Measurements from ENCODE around the gene ZC3H4.
"Not testable (repeated sequence)": the region's sequence is repeated elsewhere in the genome, so short reads cannot be mapped to it uniquely, and the experiment has no call there.

ZC3H4 gene

GRCh38 chr19:47078351-47078750 is 35.2 kb downstream of the ZC3H4 start:
- not testable (repeated sequence) for DNase-seq

GRCh38 chr19:47075941-47076340 is 37.6 kb downstream of the ZC3H4 start:
- no peak for DNase-seq

- no peak for DNase-seq
These were observed 38.3 kb downstream of the ZC3H4 start for GRCh38 chr19:47075179-47075810.

- DNase-seq = no peak
These were observed 39.0 kb downstream of the ZC3H4 start for GRCh38 chr19:47074621-47075020.

GRCh38 chr19:47073574-47073973 is 40.0 kb downstream of the ZC3H4 start:
- no peak for DNase-seq

GRCh38 chr19:47072323-47072722 is 41.3 kb downstream of the ZC3H4 start:
- DNase-seq = no peak

GRCh38 chr19:47071731-47072130 is 41.8 kb downstream of the ZC3H4 start:
- no peak for DNase-seq

- DNase-seq = no peak
These were observed 42.8 kb downstream of the ZC3H4 start for GRCh38 chr19:47070756-47071155.

- no peak for DNase-seq
These were observed 43.8 kb downstream of the ZC3H4 start for GRCh38 chr19:47069795-47070194.

GRCh38 chr19:47068876-47069406 is 44.6 kb downstream of the ZC3H4 start:
- no peak for DNase-seq

- DNase-seq = no peak
These were observed 45.3 kb downstream of the ZC3H4 start for GRCh38 chr19:47068246-47068645.

- DNase-seq = no peak
These were observed 46.2 kb downstream of the ZC3H4 start for GRCh38 chr19:47067215-47067847.

- no peak for DNase-seq
These were observed 47.0 kb downstream of the ZC3H4 start for GRCh38 chr19:47066376-47067214.

- DNase-seq = no peak
These were observed 48.3 kb downstream of the ZC3H4 start for GRCh38 chr19:47065242-47065641.

GRCh38 chr19:47063874-47064273 is 49.7 kb downstream of the ZC3H4 start:
- DNase-seq = no peak

- no peak for DNase-seq
These were observed 55.0 kb downstream of the ZC3H4 start for GRCh38 chr19:47058621-47059022.

- DNase-seq = no peak
These were observed 56.2 kb downstream of the ZC3H4 start for GRCh38 chr19:47057328-47057727.

- no peak for DNase-seq
These were observed 57.2 kb downstream of the ZC3H4 start for GRCh38 chr19:47056411-47056810.

- DNase-seq = not testable (repeated sequence)
These were observed 63.0 kb downstream of the ZC3H4 start for GRCh38 chr19:47050562-47050961.

GRCh38 chr19:47049307-47049700 is 64.3 kb downstream of the ZC3H4 start:
- no peak for DNase-seq

- no peak for DNase-seq
These were observed 65.7 kb downstream of the ZC3H4 start for GRCh38 chr19:47047763-47048405.

- no peak for DNase-seq
These were observed 66.3 kb downstream of the ZC3H4 start for GRCh38 chr19:47047272-47047762.
